SK-N-SH (cell line): ENCODE results near the gene PCK2. TPM values are rescaled to one million over a fixed set of nuclear protein-coding genes. Genes with fewer than 3 reads are reported as not detected.

ENCODE experiments used
- CTCF ChIA-PET: fragments of 300-600, 350-600 bp; formaldehyde crosslinking; extraction: SDS; loops from one replicate; lab custom pipeline; 2021; lab: Yijun Ruan, JAX
- POLR2A ChIA-PET: fragments of 350-600 bp; sonication (Branson Sonifier 250); formaldehyde crosslinking; extraction: SDS; loops from one replicate; lab custom pipeline; 2020; ENCODE audit warnings: antibody characterized with exemption, inconsistent platforms; lab: Yijun Ruan, JAX
- DNase-seq: peaks from one replicate; pipeline ENCODE4 v3.0.0; 2012
- H2AFZ ChIP-seq: fragments of 200-600 bp; sonication (generic); 2 replicates; pipeline ENCODE4 v1.8.1; 2016; ENCODE audit warnings: antibody characterized with exemption, mild to moderate bottlenecking, low read depth
- H3F3A ChIP-seq: fragments of 200-600 bp; sonication (generic); replicated peaks from 2 replicates; pipeline ENCODE3; 2016; ENCODE audit warnings: antibody characterized with exemption, mild to moderate bottlenecking; ENCODE audit not compliant: insufficient read depth
- H3K27ac ChIP-seq, 2 experiments: fragments of 200-500 bp in 1 of 2; fragments of 200-600 bp in 1 of 2; sonication (Bioruptor generic) in 1 of 2; sonication (generic), shearing (Covaris generic) in 1 of 2; 2 replicates each; pipeline versions ENCODE4 v1.5.1 to v1.6.1; 2014 to 2016; ENCODE audit warnings: low read depth in 2 of 2, inconsistent platforms in 1 of 2, low read length in 1 of 2, mild to moderate bottlenecking in 1 of 2, mixed read lengths in 1 of 2
- H3K27me3 ChIP-seq: fragments of 200-600 bp; sonication (generic), shearing (Covaris generic); 2 replicates; pipeline ENCODE4 v1.6.1; 2016; ENCODE audit warnings: mixed run types; ENCODE audit not compliant: insufficient read depth
- H3K36me3 ChIP-seq, 2 experiments: fragments of 200-500 bp in 1 of 2; fragments of 200-600 bp in 1 of 2; sonication (Bioruptor generic) in 1 of 2; sonication (generic) in 1 of 2; replicated peaks in 1 of 2; 2 replicates each; pipeline versions ENCODE3 to v1.5.1; 2014 to 2016; ENCODE audit warnings: low read length in 1 of 2, mild to moderate bottlenecking in 1 of 2; ENCODE audit not compliant: insufficient read depth in 2 of 2, control insufficient read depth in 1 of 2
- H3K4me1 ChIP-seq, 2 experiments: fragments of 200-500 bp in 1 of 2; fragments of 200-600 bp in 1 of 2; sonication (Bioruptor generic) in 1 of 2; sonication (generic), shearing (Covaris generic) in 1 of 2; 2 replicates each; pipeline versions ENCODE4 v1.5.1 to v1.6.1; 2014 to 2016; ENCODE audit warnings: low read depth in 1 of 2, low read length in 1 of 2, mixed run types in 1 of 2; ENCODE audit not compliant: insufficient read depth in 2 of 2, control insufficient read depth in 1 of 2
- H3K4me2 ChIP-seq: fragments of 200-600 bp; sonication (generic), shearing (Covaris generic); 2 replicates; pipeline ENCODE4 v1.6.1; 2017; ENCODE audit warnings: mixed run types
- H3K4me3 ChIP-seq, 2 experiments: fragments of 200-500 bp in 1 of 2; fragments of 200-600 bp in 1 of 2; sonication (Bioruptor generic) in 1 of 2; sonication (generic), shearing (Covaris generic) in 1 of 2; 2 replicates each; pipeline versions ENCODE4 v1.5.1 to v1.8.1; 2014 to 2016; ENCODE audit warnings: low read depth in 2 of 2, inconsistent platforms in 1 of 2, low read length in 1 of 2, mild to moderate bottlenecking in 1 of 2, mixed read lengths in 1 of 2, moderate library complexity in 1 of 2
- H3K79me2 ChIP-seq: fragments of 200-600 bp; sonication (generic); 2 replicates; pipeline ENCODE4 v1.8.1; 2017; ENCODE audit warnings: mild to moderate bottlenecking; ENCODE audit not compliant: insufficient read depth
- H3K9ac ChIP-seq: fragments of 200-600 bp; sonication (generic); 2 replicates; pipeline ENCODE4 v1.6.1; 2017; ENCODE audit warnings: mixed run types
- H3K9me2 ChIP-seq: fragments of 200-600 bp; sonication (generic); 2 replicates; pipeline ENCODE4 v1.6.1; 2017; ENCODE audit warnings: mixed run types
- H3K9me3 ChIP-seq: fragments of 200-600 bp; sonication (generic); 2 replicates; pipeline ENCODE4 v1.6.1; 2017; ENCODE audit warnings: mixed run types, mild to moderate bottlenecking, moderate library complexity
- H4K20me1 ChIP-seq: fragments of 200-600 bp; sonication (generic); 2 replicates; pipeline ENCODE4 v1.6.1; 2017; ENCODE audit warnings: mild to moderate bottlenecking, mixed run types; ENCODE audit not compliant: insufficient read depth
- GABPA ChIP-seq: IDR thresholded peaks from 2 replicates; pipeline ENCODE4 v1.4.0; 2012; ENCODE audit warnings: low read depth, mild to moderate bottlenecking
- GATA2 ChIP-seq: sonication (generic); formaldehyde crosslinking; IDR thresholded peaks from 2 replicates; pipeline ENCODE4 v1.5.0; 2020; ENCODE audit warnings: mild to moderate bottlenecking, missing genetic modification reagents
- JUND ChIP-seq: IDR thresholded peaks from 2 replicates; pipeline ENCODE4 v1.4.0; 2012
- MEF2A ChIP-seq: IDR thresholded peaks from 2 replicates; pipeline ENCODE4 v1.4.0; 2012; ENCODE audit warnings: low read depth, borderline replicate concordance
- MXI1 ChIP-seq: IDR thresholded peaks from 2 replicates; pipeline ENCODE4 v1.6.1; 2012; ENCODE audit warnings: mild to moderate bottlenecking, low read depth, low read length, improper control_type of control experiment
- NFIC ChIP-seq: IDR thresholded peaks from 2 replicates; pipeline ENCODE4 v1.4.0; 2012; ENCODE audit warnings: borderline replicate concordance
- SIN3A ChIP-seq: IDR thresholded peaks from 2 replicates; pipeline ENCODE4 v1.6.1; 2012; ENCODE audit warnings: low read depth, mild to moderate bottlenecking, low read length, moderate library complexity, borderline replicate concordance
- SMC3 ChIP-seq: IDR thresholded peaks from 2 replicates; pipeline ENCODE4 v1.6.1; 2012; ENCODE audit warnings: low read depth, low read length, improper control_type of control experiment
- TEAD4 ChIP-seq: IDR thresholded peaks from 2 replicates; pipeline ENCODE4 v1.4.0; 2012; ENCODE audit warnings: mild to moderate bottlenecking, borderline replicate concordance; ENCODE audit not compliant: insufficient read depth
- USF2 ChIP-seq: fragments of 150-350 bp; IDR thresholded peaks from 2 replicates; pipeline ENCODE4 v1.6.1; 2017; ENCODE audit warnings: antibody characterized with exemption, low read length, low read depth, borderline replicate concordance
- WGBS: methylation state at CpG from one replicate; pipeline ENCODE4 v1.1.6; 2017; ENCODE audit warnings: low lambda C conversion rate; 5-methylcytosine and 5-hydroxymethylcytosine counted together
- polyA plus RNA-seq, 3 experiments: library from polyadenylated mRNA; depleted of rRNA; stranded (reverse); fragments of >200 nt; gene quantifications; 2 replicates each; pipeline ENCODE4 v1.2.3, GENCODE V29; 2012
- TF ChIP-seq, protein P1 (sequence below): IDR thresholded peaks from 2 replicates; pipeline ENCODE4 v1.4.0; 2012; ENCODE audit warnings: low read depth
- TF ChIP-seq, protein P2 (sequence below): IDR thresholded peaks from 2 replicates; pipeline ENCODE4 v1.4.0; 2012; ENCODE audit warnings: low read depth, borderline replicate concordance
- TF ChIP-seq, protein P3 (sequence below): IDR thresholded peaks from 2 replicates; pipeline ENCODE4 v1.4.0; 2012; ENCODE audit warnings: low read depth, borderline replicate concordance

The PCK2 gene
- polyA plus RNA-seq, 1 of the 3 experiments (the other 2 are of a cell fraction): 16.6 TPM

DNA sequence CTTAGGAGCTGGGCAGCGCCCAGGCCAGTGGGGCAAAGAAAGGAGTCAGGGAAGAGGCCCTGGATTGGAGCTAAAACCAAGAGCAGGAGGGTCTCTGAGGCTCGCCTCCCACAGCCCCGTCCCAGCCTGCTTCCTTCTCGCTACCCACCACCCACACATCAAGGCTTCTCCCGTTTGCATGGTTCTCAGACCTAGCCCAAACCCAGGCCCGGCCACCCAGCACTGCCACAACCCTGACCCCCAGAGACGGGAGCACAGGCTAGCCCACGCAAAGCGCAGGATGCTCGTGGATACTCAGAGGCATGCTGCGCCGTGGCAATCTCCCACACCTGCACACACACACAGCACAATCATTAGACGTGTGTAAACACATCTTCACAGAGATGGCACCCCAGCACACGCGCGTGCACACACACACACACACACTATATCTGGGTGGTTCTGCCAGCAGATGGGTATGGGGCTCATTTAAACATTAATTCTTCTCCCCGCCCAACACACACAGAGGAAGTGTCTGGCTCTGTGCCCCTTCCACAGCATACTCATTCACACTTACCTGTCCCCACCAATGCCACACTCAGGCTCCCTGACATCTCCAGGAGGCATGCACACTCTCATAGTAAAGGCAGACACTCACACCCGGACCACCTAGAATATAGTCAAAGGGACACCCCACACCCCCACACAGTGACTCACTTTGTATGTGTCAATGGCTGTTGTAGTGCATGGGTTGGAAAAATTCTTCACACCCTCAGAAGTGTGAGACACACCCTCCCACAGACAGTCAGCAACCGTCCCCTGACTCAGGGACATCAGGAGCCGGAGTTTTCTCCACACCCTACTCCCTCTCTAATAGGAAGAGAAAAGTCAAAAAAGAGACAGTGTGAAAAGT lies 41.2 kb upstream of the PCK2 start:
- no peaks in the 10 kb centered on the region for H3F3A ChIP-seq
- no peaks in the 10 kb centered on the region for H3K79me2 ChIP-seq
- ChIA-PET POLR2A (interaction anchor here (0.6 to 3.1 kb wide), 14 partner anchors 14 to 464 kb away, joined by 3 to 22 read pairs (median 6); partner anchors contain the start of genes DCAF11, EMC9, IRF9 and NRL), CTCF (interaction anchor here (1.0 to 42.8 kb wide), 5 partner anchors 32 to 464 kb away, joined by 3 to 1159 read pairs (median 5); partner anchors contain the start of gene PCK2)
- no peak overlapping the region for H3K9ac ChIP-seq
- H3K27ac ChIP-seq: peak overlapping the region in 1 of 2 experiments; percentile 8; a peak in 1 of 4 replicates
- peak overlapping the region; percentile 88 for H3K4me2 ChIP-seq
- no peaks in the 10 kb centered on the region for H3K9me2 ChIP-seq
- WGBS: 79% methylated on average over 18 of the region's 20 CpGs
- H3K4me1 ChIP-seq: peaks cover 0 to 18% of the 10 kb centered on the region in 2 experiments; a peak in 1 of 4 replicates
- H2AFZ ChIP-seq: no peak overlapping the region
- no peaks in the 10 kb centered on the region for H3K36me3 ChIP-seq
- TF ChIP-seq GATA2 (CRISPR knock-in tag) (no peak), SMC3 (no peak), TEAD4 (no peak), GABPA (no peak), USF2 (no peak), MEF2A (no peak)
- TF ChIP-seq, protein P1, sequence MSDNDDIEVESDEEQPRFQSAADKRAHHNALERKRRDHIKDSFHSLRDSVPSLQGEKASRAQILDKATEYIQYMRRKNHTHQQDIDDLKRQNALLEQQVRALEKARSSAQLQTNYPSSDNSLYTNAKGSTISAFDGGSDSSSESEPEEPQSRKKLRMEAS: no peak
- DNase-seq: no peak
- H3K9me3 ChIP-seq: no peaks in the 10 kb centered on the region
- H3K4me3 ChIP-seq: peak overlapping the region; percentile 72 to 80; a peak in 3 of 4 replicates
- no peaks in the 10 kb centered on the region for H4K20me1 ChIP-seq
- H3K27me3 ChIP-seq: no peaks in the 10 kb centered on the region

GRCh38 chr14:24053548-24054323 lies 40.4 kb upstream of the PCK2 start:
- 59% methylated on average over 8 of the region's 10 CpGs for WGBS
- POLR2A ChIA-PET: interaction anchor here (1.2 to 3.1 kb wide), 4 partner anchors 26 to 60 kb away, joined by 4 to 14 read pairs (median 6); partner anchors contain the start of gene PCK2
- H3K27me3 ChIP-seq: no peaks in the 10 kb centered on the region
- H3K4me2 ChIP-seq: no peak overlapping the region
- H3K4me3 ChIP-seq: no peak overlapping the region
- H3K9me2 ChIP-seq: no peaks in the 10 kb centered on the region
- no peaks in the 10 kb centered on the region for H4K20me1 ChIP-seq
- H3K79me2 ChIP-seq: no peaks in the 10 kb centered on the region
- peak; percentile 12 for DNase-seq
- no peak overlapping the region for H2AFZ ChIP-seq
- no peak overlapping the region for H3K27ac ChIP-seq
- no peaks in the 10 kb centered on the region for H3F3A ChIP-seq
- H3K4me1 ChIP-seq: peaks cover 0 to 20% of the 10 kb centered on the region in 2 experiments; a peak in 1 of 4 replicates
- TF ChIP-seq MXI1: no peak
- TF ChIP-seq, protein P2, sequence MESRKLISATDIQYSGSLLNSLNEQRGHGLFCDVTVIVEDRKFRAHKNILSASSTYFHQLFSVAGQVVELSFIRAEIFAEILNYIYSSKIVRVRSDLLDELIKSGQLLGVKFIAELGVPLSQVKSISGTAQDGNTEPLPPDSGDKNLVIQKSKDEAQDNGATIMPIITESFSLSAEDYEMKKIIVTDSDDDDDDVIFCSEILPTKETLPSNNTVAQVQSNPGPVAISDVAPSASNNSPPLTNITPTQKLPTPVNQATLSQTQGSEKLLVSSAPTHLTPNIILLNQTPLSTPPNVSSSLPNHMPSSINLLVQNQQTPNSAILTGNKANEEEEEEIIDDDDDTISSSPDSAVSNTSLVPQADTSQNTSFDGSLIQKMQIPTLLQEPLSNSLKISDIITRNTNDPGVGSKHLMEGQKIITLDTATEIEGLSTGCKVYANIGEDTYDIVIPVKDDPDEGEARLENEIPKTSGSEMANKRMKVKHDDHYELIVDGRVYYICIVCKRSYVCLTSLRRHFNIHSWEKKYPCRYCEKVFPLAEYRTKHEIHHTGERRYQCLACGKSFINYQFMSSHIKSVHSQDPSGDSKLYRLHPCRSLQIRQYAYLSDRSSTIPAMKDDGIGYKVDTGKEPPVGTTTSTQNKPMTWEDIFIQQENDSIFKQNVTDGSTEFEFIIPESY: no peak
- TF ChIP-seq NFIC: no peak
- no peak for TF ChIP-seq JUND
- TF ChIP-seq, protein P3, sequence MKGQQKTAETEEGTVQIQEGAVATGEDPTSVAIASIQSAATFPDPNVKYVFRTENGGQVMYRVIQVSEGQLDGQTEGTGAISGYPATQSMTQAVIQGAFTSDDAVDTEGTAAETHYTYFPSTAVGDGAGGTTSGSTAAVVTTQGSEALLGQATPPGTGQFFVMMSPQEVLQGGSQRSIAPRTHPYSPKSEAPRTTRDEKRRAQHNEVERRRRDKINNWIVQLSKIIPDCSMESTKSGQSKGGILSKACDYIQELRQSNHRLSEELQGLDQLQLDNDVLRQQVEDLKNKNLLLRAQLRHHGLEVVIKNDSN: no peak
- no peak for TF ChIP-seq SIN3A
- H3K9me3 ChIP-seq: no peaks in the 10 kb centered on the region
- H3K9ac ChIP-seq: no peak overlapping the region
- CTCF ChIA-PET: interaction anchor here (0.6 to 42.8 kb wide), 7 partner anchors 8 to 244 kb away, joined by 3 to 1159 read pairs (median 3); partner anchors contain the start of gene PCK2
- no peaks in the 10 kb centered on the region for H3K36me3 ChIP-seq
